EH (cell line): Measurements from ENCODE around the gene ASXL2.
A peak's percentile ranks its signal among the peaks of the same experiment; 100 is the strongest.
"Not testable (repeated sequence)": the region's sequence is repeated elsewhere in the genome, so short reads cannot be mapped to it uniquely, and the experiment has no call there.

Experiments
- DNase-seq: peaks from one replicate; pipeline ENCODE4 v3.0.0-alpha.2; 2015; ENCODE audit warnings: low read depth

ASXL2 gene

GRCh38 chr2:25832897-25833296 is 45.4 kb downstream of the ASXL2 start:
- DNase-seq: no peak

GRCh38 chr2:25831746-25832449 is 46.4 kb downstream of the ASXL2 start:
- DNase-seq: no peak

- DNase-seq: no peak
Observed at GRCh38 chr2:25829828-25830227, 48.5 kb downstream of the ASXL2 start.

- DNase-seq: no peak
Observed at GRCh38 chr2:25829377-25829704, 48.9 kb downstream of the ASXL2 start.

- DNase-seq: not testable (repeated sequence)
Observed at GRCh38 chr2:25828532-25829376, 49.5 kb downstream of the ASXL2 start.

GRCh38 chr2:25825238-25825637 is 53.0 kb downstream of the ASXL2 start:
- DNase-seq: no peak

GRCh38 chr2:25824718-25825117 is 53.6 kb downstream of the ASXL2 start:
- DNase-seq: no peak

- no peak for DNase-seq
Observed at GRCh38 chr2:25824216-25824615, 54.1 kb downstream of the ASXL2 start.

GRCh38 chr2:25822190-25823117 is 55.8 kb downstream of the ASXL2 start:
- no peak for DNase-seq

- peak; percentile 11 for DNase-seq
Observed at GRCh38 chr2:25821225-25822056, 56.8 kb downstream of the ASXL2 start.

GRCh38 chr2:25819597-25820039 is 58.7 kb downstream of the ASXL2 start:
- no peak for DNase-seq

GRCh38 chr2:25817630-25818029 is 60.7 kb downstream of the ASXL2 start:
- no peak for DNase-seq

GRCh38 chr2:25817006-25817405 is 61.3 kb downstream of the ASXL2 start:
- DNase-seq: no peak

GRCh38 chr2:25816249-25816648 is 62.0 kb downstream of the ASXL2 start:
- DNase-seq: no peak

- DNase-seq: peak; percentile 50
Observed at GRCh38 chr2:25814681-25815080, 63.6 kb downstream of the ASXL2 start.

- DNase-seq: no peak
Observed at GRCh38 chr2:25810428-25810827, 67.9 kb downstream of the ASXL2 start.

GRCh38 chr2:25809646-25810045 is 68.6 kb downstream of the ASXL2 start:
- DNase-seq: no peak

- DNase-seq: peak; percentile 71
Observed at GRCh38 chr2:25808006-25808383, 70.3 kb downstream of the ASXL2 start.

GRCh38 chr2:25806941-25807340 is 71.3 kb downstream of the ASXL2 start:
- DNase-seq: no peak

- no peak for DNase-seq
Observed at GRCh38 chr2:25805987-25806386, 72.3 kb downstream of the ASXL2 start.

- no peak for DNase-seq
Observed at GRCh38 chr2:25804338-25804737, 73.9 kb downstream of the ASXL2 start.

- no peak for DNase-seq
Observed at GRCh38 chr2:25799301-25799700, 79.0 kb downstream of the ASXL2 start.
